Embryonic facial prominence (tissue), 1 donor: Measurements from ENCODE around the gene BMF.

ENCODE experiments used
- DNase-seq: peaks from one replicate; pipeline ENCODE4 v3.0.0-alpha.2; 2016; ENCODE audit errors: extremely low spot score

Gene BMF

GRCh38 chr15:40065166-40065565 is 43.5 kb downstream of the BMF start:
- no peak for DNase-seq

- no peak for DNase-seq
Measured at GRCh38 chr15:40064231-40064894, 44.3 kb downstream of the BMF start.

- no peak for DNase-seq
Measured at GRCh38 chr15:40063563-40064011, 45.1 kb downstream of the BMF start.

GRCh38 chr15:40062816-40063562 is 45.7 kb downstream of the BMF start:
- no peak for DNase-seq

GRCh38 chr15:40061212-40061901 is 47.3 kb downstream of the BMF start:
- DNase-seq: no peak

GRCh38 chr15:40060236-40060961 is 48.3 kb downstream of the BMF start:
- no peak for DNase-seq

- DNase-seq: no peak
Measured at GRCh38 chr15:40059821-40060220, 48.9 kb downstream of the BMF start.

- no peak for DNase-seq
Measured at GRCh38 chr15:40058476-40059140, 50.1 kb downstream of the BMF start.

- DNase-seq: no peak
Measured at GRCh38 chr15:40055576-40056293, 52.9 kb downstream of the BMF start.

GRCh38 chr15:40054855-40055575 is 53.7 kb downstream of the BMF start:
- DNase-seq: no peak

- peak; percentile 31 for DNase-seq
Measured at GRCh38 chr15:40054605-40054854, 54.1 kb downstream of the BMF start.

- DNase-seq: no peak
Measured at GRCh38 chr15:40053831-40054604, 54.7 kb downstream of the BMF start.

- no peak for DNase-seq
Measured at GRCh38 chr15:40053079-40053830, 55.4 kb downstream of the BMF start.

- DNase-seq: no peak
Measured at GRCh38 chr15:40052604-40053003, 56.1 kb downstream of the BMF start.

GRCh38 chr15:40051616-40052415 is 56.9 kb downstream of the BMF start:
- no peak for DNase-seq

- DNase-seq: peak; percentile 20
Measured at GRCh38 chr15:40050788-40051470, 57.8 kb downstream of the BMF start.

- DNase-seq: no peak
Measured at GRCh38 chr15:40048926-40049475, 59.7 kb downstream of the BMF start.
